HepG2 (cell line): ENCODE measurements around the gene SPTBN4. TPM values are rescaled to one million over a fixed set of nuclear protein-coding genes. Genes with fewer than 3 reads are reported as not detected.
A peak's percentile ranks its signal among the peaks of the same experiment; 100 is the strongest.

Experiments used
- CBFB ChIP-seq: sonication (generic); formaldehyde crosslinking; IDR thresholded peaks from 2 replicates; pipeline ENCODE4 v1.4.0; 2020; ENCODE audit warnings: missing genetic modification reagents
- MAFF ChIP-seq: IDR thresholded peaks from 2 replicates; pipeline ENCODE4 v1.6.1; 2011; ENCODE audit warnings: low read depth, low read length, improper control_type of control experiment
- NFIC ChIP-seq: IDR thresholded peaks from 2 replicates; pipeline ENCODE4 v1.6.1; 2012; ENCODE audit warnings: mild to moderate bottlenecking, low read length, inconsistent platforms
- NFKB2 ChIP-seq: sonication (generic); formaldehyde crosslinking; IDR thresholded peaks from 2 replicates; pipeline ENCODE4 v1.4.0; 2020; ENCODE audit warnings: missing genetic modification reagents, borderline replicate concordance
- NR2C2 ChIP-seq: sonication (generic); formaldehyde crosslinking; IDR thresholded peaks from 2 replicates; pipeline ENCODE4 v1.4.0; 2020; ENCODE audit warnings: missing genetic modification reagents, mild to moderate bottlenecking, moderate library complexity, borderline replicate concordance
- PPARG ChIP-seq: conservative IDR thresholded peaks from 2 replicates; pipeline ENCODE4 v1.6.1; 2016; ENCODE audit warnings: missing biosample characterization, missing genetic modification reagents
- REL ChIP-seq: sonication (generic); formaldehyde crosslinking; conservative IDR thresholded peaks from 2 replicates; pipeline ENCODE4 v1.8.0; 2022; ENCODE audit warnings: mild to moderate bottlenecking, missing genetic modification reagents, moderate library complexity
- ZNF180 ChIP-seq: sonication (generic); formaldehyde crosslinking; IDR thresholded peaks from 2 replicates; pipeline ENCODE4 v1.4.0; 2020; ENCODE audit warnings: low read depth, missing genetic modification reagents, borderline replicate concordance
- ZNF331 ChIP-seq: sonication (generic); formaldehyde crosslinking; IDR thresholded peaks from 2 replicates; pipeline ENCODE4 v1.4.0; 2020; ENCODE audit warnings: missing genetic modification reagents
- ZNF562 ChIP-seq: sonication (generic); formaldehyde crosslinking; IDR thresholded peaks from 2 replicates; pipeline ENCODE4 v1.8.0; 2022; ENCODE audit warnings: missing genetic modification reagents, borderline replicate concordance
- ZNF652 ChIP-seq: IDR thresholded peaks from 2 replicates; pipeline ENCODE4 v1.6.1; 2016; ENCODE audit warnings: low read depth, borderline replicate concordance
- ZNF775 ChIP-seq: sonication (generic); formaldehyde crosslinking; IDR thresholded peaks from 2 replicates; pipeline ENCODE4 v1.4.0; 2020; ENCODE audit warnings: missing genetic modification reagents, mild to moderate bottlenecking, moderate library complexity, borderline replicate concordance
- ZNF777 ChIP-seq: sonication (generic); formaldehyde crosslinking; IDR thresholded peaks from 2 replicates; pipeline ENCODE4 v1.4.0; 2020; ENCODE audit warnings: missing genetic modification reagents
- ZSCAN20 ChIP-seq: sonication (generic); formaldehyde crosslinking; IDR thresholded peaks from 2 replicates; pipeline ENCODE4 v1.4.0; 2020; ENCODE audit warnings: missing genetic modification reagents, mild to moderate bottlenecking, borderline replicate concordance
- polyA plus RNA-seq, 8 experiments: library from polyadenylated mRNA; depleted of rRNA in 3 of 8; stranded (reverse) in 7 of 8; unstranded in 1 of 8; fragments of >200 nt; fragmentation: Illumina TruSeq in 4 of 8; extraction: Trizol in 4 of 8; gene quantifications; 2 replicates each; pipeline versions ENCODE4 v1.2.1 to v1.2.3, GENCODE V29; 2011 to 2016; ENCODE audit warnings: low read depth in 4 of 8, missing spikeins in 1 of 8, mixed read lengths in 1 of 8; ENCODE audit not compliant: insufficient read depth in 1 of 8
- total RNA-seq, 5 experiments: library from RNA; depleted of rRNA; stranded (reverse); fragments of >200 nt; fragmentation: Illumina TruSeq; extraction: Trizol; gene quantifications; 2 replicates each; pipeline ENCODE4 v1.2.3, GENCODE V29; 2016; ENCODE audit warnings: low read depth in 1 of 5
- TF ChIP-seq, protein P1 (sequence below): sonication (generic); formaldehyde crosslinking; IDR thresholded peaks from 2 replicates; pipeline ENCODE4 v1.5.0; 2020; ENCODE audit warnings: mild to moderate bottlenecking, missing genetic modification reagents
- TF ChIP-seq, protein P2 (sequence below): sonication (generic); formaldehyde crosslinking; IDR thresholded peaks from 2 replicates; pipeline ENCODE4 v1.4.0; 2020; ENCODE audit warnings: missing genetic modification reagents, mild to moderate bottlenecking, borderline replicate concordance
- TF ChIP-seq, protein P3 (sequence below): sonication (generic); formaldehyde crosslinking; IDR thresholded peaks from 2 replicates; pipeline ENCODE4 v1.8.0; 2022; ENCODE audit warnings: low read depth, missing genetic modification reagents
- TF ChIP-seq, protein P4 (sequence below): IDR thresholded peaks from 2 replicates; pipeline ENCODE4 v1.6.1; 2016; ENCODE audit warnings: missing compliant biosample characterization, missing genetic modification reagents, borderline replicate concordance
- TF ChIP-seq, protein P5 (sequence below): sonication (generic); formaldehyde crosslinking; IDR thresholded peaks from 2 replicates; pipeline ENCODE4 v1.4.0; 2020; ENCODE audit warnings: mild to moderate bottlenecking, missing genetic modification reagents

The SPTBN4 gene
- total and polyA plus RNA-seq, 2 of the 13 experiments (the other 11 are each of a cell fraction or from before 2014, with no cell fraction given), result 0.11 TPM

DNA sequence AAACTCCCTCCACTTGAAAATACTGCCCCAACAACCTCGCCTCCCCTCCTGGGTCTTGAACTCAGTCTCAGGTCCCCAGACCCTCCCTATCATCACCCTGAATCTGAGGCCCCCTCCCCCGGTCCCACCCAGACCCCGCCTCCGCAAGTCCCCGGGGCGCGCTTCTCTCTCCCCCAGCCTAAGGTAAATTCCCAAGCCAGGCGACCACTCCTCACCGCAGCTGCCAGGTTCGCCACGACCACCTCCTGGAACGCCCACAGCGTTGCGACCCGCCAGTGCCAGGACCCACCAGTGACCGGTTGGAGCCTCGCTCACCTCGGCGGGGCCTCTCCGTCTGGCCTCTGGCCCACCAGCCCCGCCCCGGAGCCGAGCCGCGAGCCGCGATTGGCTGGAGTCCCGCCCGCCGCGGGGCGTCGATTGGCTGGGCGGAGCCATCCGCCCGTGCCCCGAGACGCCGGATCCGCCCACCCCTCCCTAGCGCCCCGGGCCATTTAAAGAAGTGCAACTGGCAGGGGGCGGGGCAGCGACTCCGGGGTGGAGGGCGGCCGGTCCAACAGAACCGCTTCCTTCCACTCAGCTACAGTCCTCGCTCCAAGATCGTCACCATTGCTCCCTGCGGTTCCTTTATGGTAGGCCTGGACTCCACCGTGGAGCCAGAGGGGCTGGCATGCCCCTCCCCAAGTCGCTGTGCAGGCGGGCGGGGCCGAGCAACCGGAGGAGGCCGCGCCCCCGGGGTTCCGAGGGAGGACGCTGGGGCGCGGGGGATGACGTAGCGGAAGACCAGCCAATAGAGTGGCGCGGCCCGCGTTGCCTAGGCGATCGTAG, 22.6 kb upstream of the SPTBN4 start, which contains the start of gene SERTAD3 (continued):
- TF ChIP-seq, protein P1, sequence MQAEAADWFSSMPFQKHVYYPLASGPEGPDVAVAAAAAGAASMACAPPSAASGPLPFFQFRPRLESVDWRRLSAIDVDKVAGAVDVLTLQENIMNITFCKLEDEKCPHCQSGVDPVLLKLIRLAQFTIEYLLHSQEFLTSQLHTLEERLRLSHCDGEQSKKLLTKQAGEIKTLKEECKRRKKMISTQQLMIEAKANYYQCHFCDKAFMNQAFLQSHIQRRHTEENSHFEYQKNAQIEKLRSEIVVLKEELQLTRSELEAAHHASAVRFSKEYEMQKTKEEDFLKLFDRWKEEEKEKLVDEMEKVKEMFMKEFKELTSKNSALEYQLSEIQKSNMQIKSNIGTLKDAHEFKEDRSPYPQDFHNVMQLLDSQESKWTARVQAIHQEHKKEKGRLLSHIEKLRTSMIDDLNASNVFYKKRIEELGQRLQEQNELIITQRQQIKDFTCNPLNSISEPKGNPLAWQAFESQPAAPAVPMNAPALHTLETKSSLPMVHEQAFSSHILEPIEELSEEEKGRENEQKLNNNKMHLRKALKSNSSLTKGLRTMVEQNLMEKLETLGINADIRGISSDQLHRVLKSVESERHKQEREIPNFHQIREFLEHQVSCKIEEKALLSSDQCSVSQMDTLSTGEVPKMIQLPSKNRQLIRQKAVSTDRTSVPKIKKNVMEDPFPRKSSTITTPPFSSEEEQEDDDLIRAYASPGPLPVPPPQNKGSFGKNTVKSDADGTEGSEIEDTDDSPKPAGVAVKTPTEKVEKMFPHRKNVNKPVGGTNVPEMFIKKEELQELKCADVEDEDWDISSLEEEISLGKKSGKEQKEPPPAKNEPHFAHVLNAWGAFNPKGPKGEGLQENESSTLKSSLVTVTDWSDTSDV (CRISPR knock-in tag), result no peak
- TF ChIP-seq PPARG (CRISPR knock-in tag) (peak; percentile 31; the same call in 1 of the 2 replicates), ZNF331 (0 out of 2 replicates have a peak, but pooled peaks have one; percentile 48), ZSCAN20 (CRISPR knock-in tag) (0 out of 2 replicates have a peak, but pooled peaks have one; percentile 60), NFIC (no peak), MAFF (no peak), REL (CRISPR knock-in tag) (no peak), ZNF180 (CRISPR knock-in tag) (no peak), ZNF777 (CRISPR knock-in tag) (peak; percentile 93), ZNF775 (CRISPR knock-in tag) (no peak), CBFB (CRISPR knock-in tag) (no peak), NR2C2 (CRISPR knock-in tag) (peak; percentile 43; the same call in 1 of the 2 replicates), ZNF562 (CRISPR knock-in tag) (no peak), NFKB2 (CRISPR knock-in tag) (peak; percentile 62; the same call in 1 of the 2 replicates), ZNF652 (CRISPR knock-in tag) (no peak)
- TF ChIP-seq, protein P2, sequence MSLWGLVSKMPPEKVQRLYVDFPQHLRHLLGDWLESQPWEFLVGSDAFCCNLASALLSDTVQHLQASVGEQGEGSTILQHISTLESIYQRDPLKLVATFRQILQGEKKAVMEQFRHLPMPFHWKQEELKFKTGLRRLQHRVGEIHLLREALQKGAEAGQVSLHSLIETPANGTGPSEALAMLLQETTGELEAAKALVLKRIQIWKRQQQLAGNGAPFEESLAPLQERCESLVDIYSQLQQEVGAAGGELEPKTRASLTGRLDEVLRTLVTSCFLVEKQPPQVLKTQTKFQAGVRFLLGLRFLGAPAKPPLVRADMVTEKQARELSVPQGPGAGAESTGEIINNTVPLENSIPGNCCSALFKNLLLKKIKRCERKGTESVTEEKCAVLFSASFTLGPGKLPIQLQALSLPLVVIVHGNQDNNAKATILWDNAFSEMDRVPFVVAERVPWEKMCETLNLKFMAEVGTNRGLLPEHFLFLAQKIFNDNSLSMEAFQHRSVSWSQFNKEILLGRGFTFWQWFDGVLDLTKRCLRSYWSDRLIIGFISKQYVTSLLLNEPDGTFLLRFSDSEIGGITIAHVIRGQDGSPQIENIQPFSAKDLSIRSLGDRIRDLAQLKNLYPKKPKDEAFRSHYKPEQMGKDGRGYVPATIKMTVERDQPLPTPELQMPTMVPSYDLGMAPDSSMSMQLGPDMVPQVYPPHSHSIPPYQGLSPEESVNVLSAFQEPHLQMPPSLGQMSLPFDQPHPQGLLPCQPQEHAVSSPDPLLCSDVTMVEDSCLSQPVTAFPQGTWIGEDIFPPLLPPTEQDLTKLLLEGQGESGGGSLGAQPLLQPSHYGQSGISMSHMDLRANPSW (CRISPR knock-in tag), result no peak
- TF ChIP-seq, protein P3, sequence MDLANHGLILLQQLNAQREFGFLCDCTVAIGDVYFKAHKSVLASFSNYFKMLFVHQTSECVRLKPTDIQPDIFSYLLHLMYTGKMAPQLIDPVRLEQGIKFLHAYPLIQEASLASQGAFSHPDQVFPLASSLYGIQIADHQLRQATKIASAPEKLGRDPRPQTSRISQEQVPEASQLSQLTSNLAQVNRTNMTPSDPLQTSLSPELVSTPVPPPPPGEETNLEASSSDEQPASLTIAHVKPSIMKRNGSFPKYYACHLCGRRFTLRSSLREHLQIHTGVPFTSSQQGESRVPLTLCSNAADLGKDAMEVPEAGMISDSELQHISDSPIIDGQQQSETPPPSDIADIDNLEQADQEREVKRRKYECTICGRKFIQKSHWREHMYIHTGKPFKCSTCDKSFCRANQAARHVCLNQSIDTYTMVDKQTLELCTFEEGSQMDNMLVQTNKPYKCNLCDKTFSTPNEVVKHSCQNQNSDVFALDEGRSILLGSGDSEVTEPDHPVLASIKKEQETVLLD (CRISPR knock-in tag), result 0 out of 2 replicates have a peak, but pooled peaks have one; percentile 11
- TF ChIP-seq, protein P4, sequence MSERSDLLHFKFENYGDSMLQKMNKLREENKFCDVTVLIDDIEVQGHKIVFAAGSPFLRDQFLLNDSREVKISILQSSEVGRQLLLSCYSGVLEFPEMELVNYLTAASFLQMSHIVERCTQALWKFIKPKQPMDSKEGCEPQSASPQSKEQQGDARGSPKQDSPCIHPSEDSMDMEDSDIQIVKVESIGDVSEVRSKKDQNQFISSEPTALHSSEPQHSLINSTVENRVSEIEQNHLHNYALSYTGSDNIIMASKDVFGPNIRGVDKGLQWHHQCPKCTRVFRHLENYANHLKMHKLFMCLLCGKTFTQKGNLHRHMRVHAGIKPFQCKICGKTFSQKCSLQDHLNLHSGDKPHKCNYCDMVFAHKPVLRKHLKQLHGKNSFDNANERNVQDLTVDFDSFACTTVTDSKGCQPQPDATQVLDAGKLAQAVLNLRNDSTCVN (CRISPR knock-in tag), result no peak
- TF ChIP-seq, protein P5, sequence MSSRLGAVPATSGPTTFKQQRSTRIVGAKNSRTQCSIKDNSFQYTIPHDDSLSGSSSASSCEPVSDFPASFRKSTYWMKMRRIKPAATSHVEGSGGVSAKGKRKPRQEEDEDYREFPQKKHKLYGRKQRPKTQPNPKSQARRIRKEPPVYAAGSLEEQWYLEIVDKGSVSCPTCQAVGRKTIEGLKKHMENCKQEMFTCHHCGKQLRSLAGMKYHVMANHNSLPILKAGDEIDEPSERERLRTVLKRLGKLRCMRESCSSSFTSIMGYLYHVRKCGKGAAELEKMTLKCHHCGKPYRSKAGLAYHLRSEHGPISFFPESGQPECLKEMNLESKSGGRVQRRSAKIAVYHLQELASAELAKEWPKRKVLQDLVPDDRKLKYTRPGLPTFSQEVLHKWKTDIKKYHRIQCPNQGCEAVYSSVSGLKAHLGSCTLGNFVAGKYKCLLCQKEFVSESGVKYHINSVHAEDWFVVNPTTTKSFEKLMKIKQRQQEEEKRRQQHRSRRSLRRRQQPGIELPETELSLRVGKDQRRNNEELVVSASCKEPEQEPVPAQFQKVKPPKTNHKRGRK, result no peak
